NCI-H2227 treated with DMSO at 0.1 percent for 48 hours (cell line): Measurements from ENCODE around the gene ANXA3.
"Not testable (repeated sequence)": the region's sequence is repeated elsewhere in the genome, so short reads cannot be mapped to it uniquely, and the experiment has no call there.

Experiments used
- DNase-seq: peaks from one replicate; lab custom pipeline; 2025; lab: John Stamatoyannopoulos, UW

ANXA3 gene

DNA sequence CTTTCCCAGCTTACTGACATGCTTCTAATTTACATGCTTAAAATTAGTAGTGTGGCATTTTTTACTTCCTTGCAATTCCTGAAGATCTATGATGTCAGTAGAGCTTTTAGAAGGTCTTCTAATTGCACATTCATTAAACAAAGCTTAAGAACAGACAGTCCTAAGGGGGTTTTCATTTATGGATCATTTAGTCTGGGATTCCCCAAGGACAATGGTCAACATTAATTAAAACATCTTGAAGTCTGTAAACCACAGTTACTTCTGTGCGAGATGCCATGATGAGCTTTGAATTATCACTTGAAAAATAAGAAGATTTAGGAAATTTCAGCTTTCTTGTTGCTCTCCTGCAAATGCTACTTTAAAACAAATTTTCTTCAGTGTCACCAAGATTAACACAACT is 20.2 kb downstream of the ANXA3 start:
- DNase-seq, result no peak

DNA sequence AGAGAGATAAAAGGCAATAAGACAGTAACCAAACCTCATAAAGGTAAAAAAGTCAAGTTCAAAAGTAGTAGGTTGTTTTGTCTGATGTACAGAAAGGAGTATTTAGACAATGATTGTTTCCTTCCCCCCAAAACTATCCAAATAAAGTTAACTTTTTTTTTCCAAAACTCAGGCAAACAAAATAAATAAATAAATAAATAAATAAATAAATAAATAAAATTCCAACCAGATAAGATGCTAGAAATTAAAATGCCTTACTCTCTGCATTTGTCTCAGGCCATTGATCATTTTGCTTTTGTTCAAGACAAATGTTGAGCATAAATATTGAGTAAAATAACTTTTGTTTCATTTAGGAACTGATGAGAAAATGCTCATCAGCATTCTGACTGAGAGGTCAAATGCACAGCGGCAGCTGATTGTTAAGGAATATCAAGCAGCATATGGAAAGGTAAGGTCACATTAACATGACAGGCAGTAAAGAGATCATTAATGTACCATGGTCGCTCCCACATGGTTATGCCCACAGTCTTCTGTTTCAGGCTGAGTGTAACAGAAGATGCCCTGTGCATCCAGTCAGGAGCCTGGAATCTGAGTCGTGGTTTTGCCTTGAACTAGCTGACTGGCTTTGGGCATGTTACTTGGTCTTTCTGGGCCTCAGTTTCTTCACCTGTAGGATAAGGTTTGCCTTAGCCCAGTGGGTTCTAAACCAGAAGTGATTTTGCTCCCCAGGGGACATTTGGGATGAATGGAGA is 27.3 kb downstream of the ANXA3 start:
- DNase-seq, result no peak

DNA sequence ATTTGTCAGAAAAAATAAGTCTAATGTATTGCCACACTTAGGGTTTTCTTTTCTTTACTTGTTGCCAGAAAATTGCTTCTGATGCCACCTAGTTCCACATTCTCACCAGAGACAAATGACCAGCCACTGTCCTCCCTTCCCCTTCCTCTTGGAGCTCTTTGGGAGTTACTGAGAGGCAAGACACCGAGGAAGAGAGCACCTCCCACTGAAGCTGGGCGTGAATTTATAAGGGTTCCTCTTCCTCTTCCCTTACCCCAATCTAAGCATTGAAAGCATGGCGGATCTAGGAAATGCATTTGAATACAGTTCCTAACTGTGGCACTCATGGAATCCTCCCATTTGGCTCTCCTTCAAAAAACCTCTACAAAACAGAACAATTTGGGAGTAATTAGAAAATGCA is 30.0 kb downstream of the ANXA3 start:
- no peak for DNase-seq

DNA sequence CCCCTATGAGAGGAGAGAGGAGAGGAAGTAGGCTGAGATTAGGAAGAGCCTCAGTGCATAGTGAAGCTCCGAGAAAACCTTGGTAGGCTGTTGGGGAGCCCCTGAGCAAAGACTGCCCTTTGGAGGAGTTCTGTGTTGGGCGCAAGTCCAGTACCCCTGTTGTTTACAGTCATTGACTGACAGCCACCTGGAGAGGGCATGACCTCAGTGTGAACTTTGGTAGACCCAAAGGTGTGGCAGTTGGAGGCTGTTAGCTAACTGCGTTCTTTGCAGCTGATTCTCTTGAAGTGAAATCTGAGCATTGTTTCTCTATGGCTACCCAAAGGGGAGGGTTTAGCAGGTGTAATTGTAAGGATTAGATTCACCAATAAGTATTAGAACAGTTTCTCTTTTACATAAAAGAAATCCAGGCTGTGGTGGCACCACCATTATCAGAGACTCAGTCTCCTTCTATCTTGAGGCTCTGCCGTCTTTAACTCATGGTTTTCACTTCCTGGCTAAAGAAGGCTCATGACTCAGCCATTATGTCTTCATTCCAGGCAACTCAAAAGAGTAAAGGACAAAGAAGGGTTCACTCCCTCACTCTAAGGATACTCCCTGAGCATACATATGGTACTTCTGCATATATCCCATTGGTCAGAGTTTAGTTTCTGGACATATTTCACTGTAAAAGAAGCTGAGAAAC is 33.4 kb downstream of the ANXA3 start:
- no peak for DNase-seq

DNA sequence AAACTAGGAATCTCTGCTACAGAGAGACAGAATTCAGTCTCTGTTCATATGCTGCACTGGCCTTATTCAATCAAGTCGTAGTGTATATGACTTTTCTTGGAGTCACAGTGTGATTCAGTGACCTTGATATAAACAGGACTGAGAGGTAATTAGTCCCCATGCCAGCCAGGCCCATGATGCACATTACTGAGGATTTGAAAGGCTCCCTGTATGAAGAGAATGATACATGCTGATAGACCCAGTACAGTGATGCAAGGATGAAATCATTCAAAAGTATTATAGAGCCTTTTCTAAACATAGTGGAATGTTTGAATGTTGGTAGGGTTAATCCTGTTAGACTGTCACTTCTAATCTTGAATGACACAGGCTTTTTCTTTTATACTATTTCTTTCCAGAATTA is 34.1 kb downstream of the ANXA3 start:
- no peak for DNase-seq

DNA sequence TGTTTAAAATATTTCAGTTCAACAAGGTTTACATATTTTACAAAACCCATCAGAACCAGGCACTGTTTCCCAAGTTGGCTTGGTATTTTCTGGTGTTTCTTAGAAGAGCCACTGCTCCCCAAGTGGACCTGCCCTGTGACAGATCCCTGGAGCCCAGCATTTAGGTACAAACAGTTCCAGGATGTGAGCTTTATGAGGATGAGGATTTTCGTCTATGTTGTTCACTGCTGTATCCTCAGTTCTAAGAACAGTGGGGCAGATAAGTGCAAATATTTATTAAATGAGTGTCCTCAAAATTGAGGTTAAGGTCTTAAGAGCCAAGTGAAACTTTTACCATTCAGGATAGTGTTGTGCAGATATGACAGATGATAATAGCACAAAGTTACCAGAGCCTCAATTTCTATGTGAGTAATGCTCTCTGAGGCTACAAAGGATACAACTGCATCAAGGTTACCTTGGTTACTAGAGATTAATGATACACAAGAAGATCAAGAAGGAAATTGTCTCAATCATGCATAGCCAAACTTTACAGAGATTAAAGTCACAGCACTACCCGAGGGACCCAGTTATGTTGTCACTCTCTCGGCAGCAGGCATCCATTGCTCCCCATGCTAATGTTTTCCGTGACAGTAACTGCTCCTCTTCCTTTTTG is 37.5 kb downstream of the ANXA3 start:
- DNase-seq, result no peak

DNA sequence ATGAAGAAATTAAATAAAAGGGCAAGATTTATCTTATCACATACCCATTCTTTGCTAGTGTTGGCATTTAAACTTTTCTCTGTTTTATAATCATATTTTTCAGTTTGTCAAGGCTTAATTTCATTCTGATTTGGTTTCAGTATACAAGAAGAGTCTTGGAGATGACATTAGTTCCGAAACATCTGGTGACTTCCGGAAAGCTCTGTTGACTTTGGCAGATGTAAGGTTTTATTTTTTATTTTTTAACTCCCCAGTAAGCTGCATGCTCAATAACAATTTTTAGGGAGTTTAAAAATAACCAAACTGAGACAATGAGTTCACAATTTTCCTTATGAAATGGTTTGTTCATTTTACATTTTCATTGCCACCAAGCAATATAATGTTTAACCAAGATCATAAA is 39.8 kb downstream of the ANXA3 start:
- no peak for DNase-seq

DNA sequence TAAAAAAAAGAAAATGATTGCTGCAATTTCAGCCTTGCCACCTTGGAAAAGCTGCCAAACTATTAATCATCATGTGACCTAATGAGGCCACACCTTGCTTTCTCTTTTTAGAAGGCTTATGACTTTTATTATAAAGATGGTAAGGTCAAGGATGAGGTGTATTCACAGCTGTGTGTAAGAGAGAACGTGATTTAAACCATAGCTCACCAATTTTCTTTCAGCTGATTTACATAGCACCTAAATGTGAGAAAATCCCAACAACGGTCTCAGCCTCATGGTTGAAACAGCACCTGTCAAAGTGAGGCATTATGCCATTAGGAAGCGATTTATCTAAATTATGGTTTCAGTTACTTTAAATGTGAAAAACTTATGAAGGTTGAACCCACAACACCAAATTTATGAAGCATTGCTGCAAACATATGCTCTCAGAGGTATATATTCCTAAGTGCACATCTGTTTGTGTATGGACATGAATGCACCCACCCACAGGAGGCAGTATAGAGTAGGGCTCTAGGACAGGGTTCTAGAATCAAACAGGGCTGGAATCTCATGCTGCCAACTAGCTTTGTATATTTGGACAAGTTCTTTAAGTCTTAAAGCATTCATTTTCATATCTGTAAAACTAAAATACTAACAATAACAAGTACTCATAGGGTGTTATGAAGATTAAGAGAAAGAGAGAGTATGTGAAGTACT is 40.7 kb downstream of the ANXA3 start:
- no peak for DNase-seq

DNA sequence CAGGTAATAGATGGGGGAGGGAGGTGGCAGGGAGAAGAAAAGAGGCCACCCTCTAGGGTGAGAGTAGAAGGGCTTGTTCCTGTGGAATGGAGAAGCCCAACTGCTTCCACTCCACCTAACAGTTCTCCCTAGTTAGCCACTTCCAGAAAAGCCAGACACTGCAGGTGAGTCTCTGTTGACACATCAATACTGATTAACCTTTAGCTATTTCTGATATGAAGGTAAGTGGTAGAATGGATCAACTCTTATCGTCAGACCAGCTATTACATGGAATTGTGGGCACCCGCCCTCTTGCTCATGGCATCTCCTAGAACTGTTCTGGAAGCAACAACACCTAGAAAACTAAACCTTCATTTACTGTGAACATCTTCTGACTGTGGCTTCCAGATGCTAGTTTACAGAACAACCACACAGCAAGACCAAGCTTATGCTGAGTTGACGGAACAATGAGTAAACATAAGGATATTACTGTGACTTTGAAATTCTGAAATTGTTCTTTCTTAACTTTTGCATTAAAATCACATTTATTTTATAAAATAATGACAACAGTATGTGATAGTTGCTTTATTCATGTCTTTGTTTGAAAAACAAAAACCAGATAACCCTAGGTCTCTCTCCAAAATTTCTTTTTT is 44.7 kb downstream of the ANXA3 start:
- no peak for DNase-seq

DNA sequence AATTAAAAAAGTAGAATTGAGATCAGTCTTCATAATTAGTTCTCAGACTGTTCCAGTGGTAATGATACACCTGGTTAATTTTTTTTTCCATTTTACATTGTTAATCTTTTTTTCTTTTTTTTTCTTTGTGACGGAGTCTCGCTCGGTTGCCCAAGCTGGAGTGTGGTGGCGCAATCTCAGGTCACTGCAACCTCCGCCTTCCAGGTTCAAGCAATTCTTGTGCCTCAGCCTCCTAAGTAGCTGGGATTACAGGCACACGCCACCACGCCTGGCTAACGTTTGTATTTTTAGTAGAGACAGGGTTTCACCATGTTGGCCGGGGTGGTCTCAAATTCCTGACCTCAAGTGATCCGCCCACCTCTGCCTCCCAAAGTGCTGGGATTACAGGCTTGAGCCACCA is 46.9 kb downstream of the ANXA3 start:
- not testable (repeated sequence) for DNase-seq

DNA sequence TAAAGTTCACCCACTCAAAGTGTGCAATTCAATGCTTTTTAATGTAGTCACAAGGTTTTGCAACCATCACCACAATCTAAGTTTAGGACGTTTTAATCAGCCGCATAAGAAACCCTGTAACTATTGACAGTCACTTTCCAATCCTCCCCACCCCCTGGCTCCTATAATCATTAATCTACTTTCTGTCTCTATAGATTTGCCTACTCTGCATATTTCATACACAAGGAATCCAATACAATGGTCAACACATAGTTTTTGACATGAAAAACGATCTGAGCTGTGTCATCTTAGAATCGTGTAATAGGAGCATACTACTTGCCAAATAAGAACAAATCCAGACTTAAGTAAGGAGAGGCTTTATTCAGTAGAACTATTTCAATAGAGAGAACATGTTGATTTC is 47.6 kb downstream of the ANXA3 start:
- no peak for DNase-seq

DNA sequence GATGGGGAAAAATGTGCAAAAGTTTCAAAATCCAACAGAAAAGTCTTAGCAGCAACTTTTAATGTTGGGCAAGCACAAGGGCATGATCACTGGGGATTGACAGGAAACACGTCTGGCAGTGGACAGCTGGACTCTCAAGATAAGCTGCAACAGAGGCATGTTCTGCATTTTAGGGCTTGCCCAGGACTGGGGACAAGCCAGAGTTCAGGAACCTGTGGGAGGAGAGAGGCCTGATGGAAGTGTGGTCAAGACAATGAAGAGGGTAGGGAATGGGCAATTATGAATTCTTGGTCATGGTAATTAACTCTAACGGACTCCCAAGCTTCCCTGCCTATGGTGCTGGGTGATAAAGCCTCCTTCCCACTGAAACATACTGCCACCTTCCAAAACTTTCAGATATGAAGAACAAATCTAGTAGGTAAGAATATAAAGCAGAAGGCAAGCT is 48.4 kb downstream of the ANXA3 start:
- no peak for DNase-seq

DNA sequence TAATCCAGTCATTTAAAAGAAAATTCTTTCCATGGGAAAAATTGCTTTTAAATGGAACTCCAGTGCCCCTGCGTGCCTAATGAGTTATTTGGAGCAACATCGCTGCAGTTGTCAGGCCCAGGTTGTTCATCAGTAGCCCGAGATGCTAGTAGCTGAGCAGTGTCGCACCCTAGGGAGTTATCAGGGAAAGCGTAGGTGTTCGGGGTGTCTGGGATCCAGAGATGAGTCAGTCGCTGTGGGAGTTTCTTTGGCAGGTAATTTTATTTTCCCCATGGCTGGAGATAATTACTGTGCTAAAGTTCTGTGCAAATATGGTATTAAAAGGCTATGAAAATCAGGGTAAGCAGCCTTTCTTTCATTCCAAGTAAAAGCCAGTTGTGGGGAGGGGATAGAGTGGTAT is 49.4 kb downstream of the ANXA3 start:
- DNase-seq, result no peak

DNA sequence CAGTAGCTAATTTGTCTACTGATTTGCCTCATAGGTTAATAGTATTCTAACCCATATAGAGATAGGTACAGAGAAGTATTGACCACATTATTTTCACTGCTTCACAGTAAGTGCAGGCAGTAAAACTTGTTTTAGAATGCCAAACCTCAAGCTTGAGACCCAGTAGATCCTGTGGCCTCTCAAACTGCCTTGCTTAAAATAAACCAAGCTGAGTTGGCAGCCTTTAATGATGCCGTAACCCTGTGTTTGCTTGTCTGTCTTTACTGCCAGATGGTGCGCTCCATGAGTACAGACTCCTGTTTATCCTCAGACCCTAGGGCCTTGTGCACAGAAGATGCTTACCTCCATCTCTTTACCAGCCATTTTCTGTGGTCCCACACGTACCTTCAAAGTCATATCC is 50.8 kb downstream of the ANXA3 start:
- DNase-seq, result no peak

DNA sequence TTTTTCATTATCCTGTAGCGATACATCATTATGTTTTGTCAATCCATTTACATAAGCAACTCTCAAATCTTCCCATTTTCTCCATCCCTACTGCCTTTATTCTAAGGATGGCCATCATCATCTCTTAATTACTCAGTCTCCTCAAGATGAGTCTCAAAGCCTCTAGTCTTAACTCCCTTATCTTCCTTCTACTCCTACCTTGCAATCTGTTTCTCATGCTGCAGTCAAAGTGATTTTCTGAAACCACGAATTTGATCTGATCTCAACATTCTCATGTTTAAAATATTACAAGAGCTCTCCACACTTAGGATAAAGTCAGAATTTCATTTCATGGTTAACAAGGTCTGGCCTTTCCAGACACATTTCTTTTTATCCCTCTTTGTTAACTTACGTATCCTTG is 51.8 kb downstream of the ANXA3 start:
- DNase-seq, result no peak

DNA sequence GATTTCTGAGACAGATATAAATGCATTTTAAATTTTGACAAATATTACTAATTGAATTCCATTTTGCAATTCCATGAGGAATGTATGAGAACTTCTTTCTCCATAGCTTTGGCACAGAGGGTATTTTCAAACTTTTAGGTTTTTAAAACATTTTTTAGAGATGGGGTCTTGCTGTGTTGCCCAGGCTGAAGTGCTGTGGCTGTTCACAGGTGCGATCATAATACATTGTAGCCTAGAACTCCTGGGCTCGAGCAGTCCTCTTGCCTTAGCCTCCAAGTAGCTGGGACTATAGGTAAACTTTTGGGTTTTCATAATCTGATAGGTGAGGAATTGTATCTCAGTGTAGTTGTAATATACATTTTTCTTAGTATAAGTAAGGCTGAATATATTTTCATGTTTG is 53.4 kb downstream of the ANXA3 start:
- no peak for DNase-seq

DNA sequence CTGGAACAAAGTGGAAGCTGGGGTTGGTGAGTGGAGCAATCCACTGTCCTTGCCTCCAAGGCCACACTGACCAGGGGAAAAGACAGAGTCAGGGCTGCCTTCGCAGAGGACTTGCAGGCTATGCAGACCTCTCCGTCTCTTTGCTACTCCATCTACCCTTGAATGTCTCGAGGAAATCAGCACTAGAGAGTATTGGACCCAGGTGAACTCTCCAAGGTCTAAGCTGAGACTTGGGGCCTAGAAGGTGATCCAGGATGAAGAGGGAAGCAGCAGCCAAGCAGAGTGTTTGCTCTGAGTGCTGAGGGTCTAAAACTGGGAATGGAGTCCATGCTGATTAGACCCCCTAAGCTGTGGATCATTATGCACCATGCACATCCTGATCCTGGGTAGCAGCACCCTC is 54.5 kb downstream of the ANXA3 start:
- no peak for DNase-seq

DNA sequence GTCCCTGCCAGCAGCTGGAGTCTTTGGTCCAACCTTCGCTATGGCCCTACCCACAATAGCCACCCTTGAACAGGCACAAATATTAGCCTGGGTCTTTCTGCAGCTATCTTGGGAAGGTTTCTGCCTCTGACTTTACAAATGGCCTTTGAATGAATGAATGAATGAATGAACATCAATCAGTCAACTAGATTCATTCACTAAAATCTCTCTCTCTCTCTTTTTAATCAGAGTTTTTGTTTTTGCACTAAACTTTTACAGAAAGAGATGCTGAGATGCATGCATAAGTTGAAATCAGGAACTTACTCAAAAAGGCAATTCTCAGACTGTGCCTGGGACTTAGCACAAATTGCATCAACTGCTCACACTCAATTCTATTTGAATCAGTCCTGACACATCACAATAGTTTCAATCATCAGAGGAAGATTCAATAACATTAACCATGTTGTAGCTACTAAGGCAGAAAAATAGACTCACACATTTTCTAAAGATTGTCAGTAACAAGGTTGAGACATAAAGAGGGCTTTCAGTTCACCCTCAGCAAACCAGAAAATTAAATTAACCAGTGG is 55.0 kb downstream of the ANXA3 start:
- no peak for DNase-seq

DNA sequence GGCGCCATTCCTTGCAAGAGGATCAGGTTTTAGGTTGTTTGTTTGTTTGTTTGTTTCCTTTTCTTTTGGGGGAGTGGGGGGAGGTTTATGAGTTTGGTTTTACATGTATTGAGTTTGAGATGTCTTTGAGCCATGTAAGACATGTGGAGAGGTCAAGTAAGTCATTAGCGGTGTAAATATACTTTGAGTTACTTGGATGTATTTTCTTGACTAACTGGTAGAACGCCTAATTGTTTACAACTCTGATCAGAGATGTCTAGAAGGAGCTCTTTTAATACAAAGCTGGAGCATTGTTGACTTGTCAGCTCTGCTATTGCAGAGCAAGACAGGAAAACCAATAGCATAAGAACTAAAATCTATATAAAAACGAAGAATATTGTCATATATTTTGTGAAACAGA is 57.1 kb downstream of the ANXA3 start:
- DNase-seq, result no peak

DNA sequence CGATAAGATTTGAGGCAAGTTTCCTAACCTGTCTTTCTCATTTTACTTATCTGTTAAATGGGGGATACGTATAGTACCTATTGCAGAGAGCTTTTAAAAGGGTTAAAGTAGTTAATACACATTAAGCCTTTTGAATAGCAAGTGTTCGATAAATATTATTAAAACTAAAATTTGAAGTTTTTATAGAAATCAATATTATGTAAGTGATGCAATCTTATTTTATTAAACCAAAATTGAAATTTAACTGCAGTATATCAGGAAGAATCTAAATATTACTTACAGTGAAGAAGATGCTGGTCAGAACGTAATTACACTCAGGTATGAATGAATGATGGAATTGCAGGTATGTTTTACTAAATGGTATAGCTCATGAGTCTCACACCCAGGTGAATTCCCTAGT is 58.0 kb downstream of the ANXA3 start:
- no peak for DNase-seq

DNA sequence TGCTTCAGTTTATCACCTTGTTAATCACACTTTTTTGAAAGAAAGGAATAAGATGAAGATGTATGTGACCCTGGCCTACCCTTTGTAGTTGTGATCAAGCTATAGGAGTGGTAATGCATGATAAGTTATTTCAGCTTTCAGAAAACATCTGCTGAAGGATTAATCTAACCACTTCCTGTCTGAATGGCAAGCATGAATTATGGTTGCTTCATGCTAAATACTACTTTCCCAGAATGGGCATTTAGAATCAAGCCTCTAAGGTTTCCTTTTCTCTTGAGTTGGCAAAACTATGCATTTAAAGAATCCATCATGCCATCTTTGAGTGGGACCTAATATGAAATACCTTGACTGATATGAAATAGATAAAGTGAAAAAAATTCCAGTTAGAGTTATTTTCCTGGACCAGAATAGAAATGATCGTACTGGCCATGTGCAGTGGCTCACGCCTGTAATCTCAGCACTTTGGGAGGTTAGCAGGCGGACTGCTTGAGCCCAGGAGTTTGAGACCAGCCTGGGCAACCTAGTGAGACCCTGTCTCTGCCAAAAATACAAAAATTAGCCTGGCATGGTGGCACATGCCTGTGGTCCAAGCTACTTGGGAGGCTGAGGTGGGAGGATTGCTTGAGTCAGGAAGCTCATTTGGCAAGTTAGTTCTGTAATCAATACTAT is 59.1 kb downstream of the ANXA3 start:
- no peak for DNase-seq

DNA sequence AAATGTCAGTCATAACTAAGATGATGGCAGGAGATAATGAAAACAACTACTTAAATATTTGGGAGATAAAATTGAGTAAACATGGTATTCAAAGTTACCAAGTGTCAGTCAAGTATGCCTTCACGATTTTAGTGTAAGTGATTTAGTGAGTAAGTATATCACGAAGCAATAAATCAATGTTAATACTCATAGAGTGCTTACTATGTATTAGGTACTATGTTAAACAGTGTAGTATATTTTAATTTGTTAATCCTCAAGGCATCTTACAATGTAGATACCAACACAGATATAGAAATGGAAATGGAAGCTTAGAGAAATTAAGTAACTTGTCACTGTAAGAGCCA is 59.6 kb downstream of the ANXA3 start:
- DNase-seq, result no peak
